Panc1 (cell line): ENCODE results near the gene EPN2. TPM values are rescaled to one million over a fixed set of nuclear protein-coding genes. Genes with fewer than 3 reads are reported as not detected.

Source experiments
- ATAC-seq: fragments of 200-7000 bp; cut with Tn5 transposase; 2 replicates; pipeline ENCODE4 v1.9.1; 2020; ENCODE audit warnings: mild to moderate bottlenecking, moderate library complexity
- BruUV-seq: library from RNA; stranded (reverse); fragments of 400-500 nt; replicated peaks from 2 replicates; lab custom pipeline; 2021; lab: Mats Ljungman, UMichigan
- CTCF ChIA-PET: fragments of 300-600 bp; sonication (Branson Sonifier 250); formaldehyde crosslinking; loops from one replicate; lab custom pipeline; 2022; ENCODE audit warnings: antibody characterized with exemption; lab: Charles Lee
- POLR2A ChIA-PET: fragments of 300-600 bp; sonication (Branson Sonifier 250); formaldehyde crosslinking; loops from one replicate; lab custom pipeline; 2022; ENCODE audit warnings: antibody characterized with exemption; lab: Charles Lee
- DNase-seq: peaks from one replicate; pipeline ENCODE4 v3.0.0-alpha.2; 2010; ENCODE audit warnings: low read depth, low spot score
- H3K27ac ChIP-seq: 2 replicates; pipeline ENCODE4 v1.5.1; 2011; ENCODE audit warnings: mild to moderate bottlenecking, low read length, inconsistent platforms
- H3K27me3 ChIP-seq: fragments of 200-500 bp; sonication (Bioruptor generic); 2 replicates; pipeline ENCODE4 v1.6.0; 2014; ENCODE audit warnings: low read length, inconsistent platforms; ENCODE audit not compliant: control insufficient read depth, insufficient read depth
- H3K36me3 ChIP-seq: fragments of 200-500 bp; sonication (Bioruptor generic); 2 replicates; pipeline ENCODE4 v1.5.1; 2014; ENCODE audit warnings: inconsistent platforms, mild to moderate bottlenecking, low read length, moderate library complexity; ENCODE audit not compliant: control insufficient read depth, insufficient read depth
- H3K4me1 ChIP-seq: 2 replicates; pipeline ENCODE4 v1.5.1; 2011; ENCODE audit warnings: inconsistent platforms, mild to moderate bottlenecking, low read length, moderate library complexity; ENCODE audit not compliant: control insufficient read depth, insufficient read depth
- H3K4me3 ChIP-seq, 2 experiments: 2 replicates each; pipeline ENCODE4 v1.5.1; 2011 to 2012; ENCODE audit warnings: low read depth in 2 of 2, low read length in 2 of 2, mild to moderate bottlenecking in 2 of 2, inconsistent platforms in 1 of 2, moderate library complexity in 1 of 2
- H3K9me3 ChIP-seq: fragments of 200-500 bp; sonication (Bioruptor generic); 2 replicates; pipeline ENCODE4 v1.5.1; 2014; ENCODE audit warnings: low read depth, mild to moderate bottlenecking, inconsistent platforms, low read length, moderate library complexity; ENCODE audit not compliant: control insufficient read depth, insufficient read depth
- POLR2AphosphoS5 ChIP-seq: IDR thresholded peaks from 2 replicates; pipeline ENCODE4 v1.6.1; 2012; ENCODE audit warnings: mild to moderate bottlenecking, low read depth, low read length, moderate library complexity
- SIN3A ChIP-seq: IDR thresholded peaks from 2 replicates; pipeline ENCODE4 v1.6.1; 2012; ENCODE audit warnings: low read depth, mild to moderate bottlenecking, low read length, moderate library complexity, borderline replicate concordance; ENCODE audit not compliant: insufficient read depth
- TCF7L2 ChIP-seq: IDR thresholded peaks from 2 replicates; pipeline ENCODE4 v1.6.1; 2011; ENCODE audit warnings: mild to moderate bottlenecking, low read depth, low read length, inconsistent platforms
- in situ Hi-C: cut with HindIII; loops from 2 replicates; pipeline ENCODE4 v1.10.0; 2016; ENCODE audit warnings: low sequenced_read_pairs, low pct_unique_long_range_greater_than_20kb
- intact Hi-C: fragments of 100-400 bp; cut with micrococcal nuclease; formaldehyde crosslinking; loops from one replicate; pipeline ENCODE4 v1.10.0; 2022; ENCODE audit not compliant: unreplicated experiment
- total RNA-seq: library from RNA; stranded (reverse); gene quantifications from one replicate; pipeline ENCODE4 v1.2.1, GENCODE V29; 2021; ENCODE audit not compliant: unreplicated experiment
- TF ChIP-seq, protein P1 (sequence below), 2 experiments: IDR thresholded peaks; 2 replicates each; pipeline ENCODE4 v1.6.1; 2011 to 2012; ENCODE audit warnings: low read depth in 2 of 2, control low read depth in 1 of 2, low read length in 1 of 2, mild to moderate bottlenecking in 1 of 2, moderate library complexity in 1 of 2; ENCODE audit not compliant: insufficient read depth in 1 of 2
- TF ChIP-seq, protein P2 (sequence below): fragments of 450-650 bp; IDR thresholded peaks from 2 replicates; pipeline ENCODE4 v1.5.1; 2017; ENCODE audit warnings: mild to moderate bottlenecking

The EPN2 gene
- total RNA-seq, 1 experiment from 2014 or later = 35.0 TPM

DNA sequence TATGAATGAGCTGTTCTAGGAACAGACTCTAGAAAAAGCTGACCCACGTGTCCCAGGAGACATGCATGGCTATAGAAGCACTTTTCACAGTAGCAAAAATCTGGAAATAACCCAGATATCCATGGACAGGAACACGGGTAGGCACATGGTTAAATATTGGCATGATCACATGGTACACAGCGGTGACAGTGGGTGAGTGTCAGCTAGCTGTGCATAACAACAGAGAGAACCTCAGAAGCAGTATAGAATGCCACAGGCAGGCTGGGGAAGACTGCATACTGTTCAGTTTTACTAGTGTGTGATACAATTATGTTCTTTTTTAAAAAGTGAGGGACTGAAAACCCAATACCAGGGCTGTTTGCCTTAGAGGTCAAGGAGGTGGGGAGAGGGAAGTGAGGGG is 31.4 kb downstream of the EPN2 start:
- no TSS peak for BruUV-seq
- in situ Hi-C loops (no loop called here), intact Hi-C loops (no loop called here)
- Histone ChIP-seq H3K27me3 (no peaks in the 10 kb centered on the region), H3K4me3 (no peak overlapping the region), H3K36me3 (no peaks in the 10 kb centered on the region), H3K27ac (no peak overlapping the region), H3K4me1 (no peaks in the 10 kb centered on the region; the same call in 1 of the 2 replicates), H3K9me3 (no peaks in the 10 kb centered on the region)
- ChIA-PET CTCF (no interaction called here), POLR2A (no interaction called here)
- TF ChIP-seq, protein P1, sequence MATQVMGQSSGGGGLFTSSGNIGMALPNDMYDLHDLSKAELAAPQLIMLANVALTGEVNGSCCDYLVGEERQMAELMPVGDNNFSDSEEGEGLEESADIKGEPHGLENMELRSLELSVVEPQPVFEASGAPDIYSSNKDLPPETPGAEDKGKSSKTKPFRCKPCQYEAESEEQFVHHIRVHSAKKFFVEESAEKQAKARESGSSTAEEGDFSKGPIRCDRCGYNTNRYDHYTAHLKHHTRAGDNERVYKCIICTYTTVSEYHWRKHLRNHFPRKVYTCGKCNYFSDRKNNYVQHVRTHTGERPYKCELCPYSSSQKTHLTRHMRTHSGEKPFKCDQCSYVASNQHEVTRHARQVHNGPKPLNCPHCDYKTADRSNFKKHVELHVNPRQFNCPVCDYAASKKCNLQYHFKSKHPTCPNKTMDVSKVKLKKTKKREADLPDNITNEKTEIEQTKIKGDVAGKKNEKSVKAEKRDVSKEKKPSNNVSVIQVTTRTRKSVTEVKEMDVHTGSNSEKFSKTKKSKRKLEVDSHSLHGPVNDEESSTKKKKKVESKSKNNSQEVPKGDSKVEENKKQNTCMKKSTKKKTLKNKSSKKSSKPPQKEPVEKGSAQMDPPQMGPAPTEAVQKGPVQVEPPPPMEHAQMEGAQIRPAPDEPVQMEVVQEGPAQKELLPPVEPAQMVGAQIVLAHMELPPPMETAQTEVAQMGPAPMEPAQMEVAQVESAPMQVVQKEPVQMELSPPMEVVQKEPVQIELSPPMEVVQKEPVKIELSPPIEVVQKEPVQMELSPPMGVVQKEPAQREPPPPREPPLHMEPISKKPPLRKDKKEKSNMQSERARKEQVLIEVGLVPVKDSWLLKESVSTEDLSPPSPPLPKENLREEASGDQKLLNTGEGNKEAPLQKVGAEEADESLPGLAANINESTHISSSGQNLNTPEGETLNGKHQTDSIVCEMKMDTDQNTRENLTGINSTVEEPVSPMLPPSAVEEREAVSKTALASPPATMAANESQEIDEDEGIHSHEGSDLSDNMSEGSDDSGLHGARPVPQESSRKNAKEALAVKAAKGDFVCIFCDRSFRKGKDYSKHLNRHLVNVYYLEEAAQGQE (IDR thresholded peaks at IDR 0.05; ENCODE audit: insufficient read depth in 1 of 2, low read depth in 2 of 2, low read length in 1 of 2) = no peak
- TF ChIP-seq SIN3A (no peak), TCF7L2 (no peak), POLR2AphosphoS5 (no peak)
- no peak for ATAC-seq
- DNase-seq = no peak

DNA sequence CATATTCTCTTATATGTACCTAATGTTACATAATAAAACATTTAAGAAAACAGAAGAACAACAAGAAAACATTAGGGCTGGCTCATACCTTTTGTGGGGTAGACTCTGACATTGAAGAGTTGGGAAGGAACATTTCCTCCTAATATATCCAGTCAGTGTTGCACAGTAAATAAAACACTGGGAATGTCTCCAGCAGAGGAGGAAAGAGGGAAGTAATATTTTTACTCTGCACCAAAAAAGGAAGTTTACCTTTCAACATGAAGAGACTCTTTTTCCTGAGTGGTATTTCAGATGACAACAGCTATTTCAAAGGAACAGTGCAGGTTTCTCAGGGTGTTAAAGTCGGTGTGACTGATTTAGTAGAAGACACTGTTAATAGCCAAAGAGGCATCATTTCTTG is 31.9 kb downstream of the EPN2 start:
- POLR2A ChIA-PET = no interaction called here
- ATAC-seq (no peak), DNase-seq (no peak)
- no peaks in the 10 kb centered on the region for H3K27me3 ChIP-seq
- no peaks in the 10 kb centered on the region; the same call in 1 of the 2 replicates for H3K4me1 ChIP-seq
- CTCF ChIA-PET = no interaction called here
- BruUV-seq = no TSS peak
- no peak for TF ChIP-seq POLR2AphosphoS5
- no peak for TF ChIP-seq TCF7L2
- no peak for TF ChIP-seq SIN3A
- TF ChIP-seq, protein P2, sequence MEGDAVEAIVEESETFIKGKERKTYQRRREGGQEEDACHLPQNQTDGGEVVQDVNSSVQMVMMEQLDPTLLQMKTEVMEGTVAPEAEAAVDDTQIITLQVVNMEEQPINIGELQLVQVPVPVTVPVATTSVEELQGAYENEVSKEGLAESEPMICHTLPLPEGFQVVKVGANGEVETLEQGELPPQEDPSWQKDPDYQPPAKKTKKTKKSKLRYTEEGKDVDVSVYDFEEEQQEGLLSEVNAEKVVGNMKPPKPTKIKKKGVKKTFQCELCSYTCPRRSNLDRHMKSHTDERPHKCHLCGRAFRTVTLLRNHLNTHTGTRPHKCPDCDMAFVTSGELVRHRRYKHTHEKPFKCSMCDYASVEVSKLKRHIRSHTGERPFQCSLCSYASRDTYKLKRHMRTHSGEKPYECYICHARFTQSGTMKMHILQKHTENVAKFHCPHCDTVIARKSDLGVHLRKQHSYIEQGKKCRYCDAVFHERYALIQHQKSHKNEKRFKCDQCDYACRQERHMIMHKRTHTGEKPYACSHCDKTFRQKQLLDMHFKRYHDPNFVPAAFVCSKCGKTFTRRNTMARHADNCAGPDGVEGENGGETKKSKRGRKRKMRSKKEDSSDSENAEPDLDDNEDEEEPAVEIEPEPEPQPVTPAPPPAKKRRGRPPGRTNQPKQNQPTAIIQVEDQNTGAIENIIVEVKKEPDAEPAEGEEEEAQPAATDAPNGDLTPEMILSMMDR = no peak
- TF ChIP-seq, protein P1 (IDR thresholded peaks at IDR 0.05; ENCODE audit: insufficient read depth in 1 of 2, low read depth in 2 of 2, low read length in 1 of 2) = no peak
- no peaks in the 10 kb centered on the region for H3K36me3 ChIP-seq
- intact Hi-C loops (no loop called here), in situ Hi-C loops (no loop called here)
- no peaks in the 10 kb centered on the region for H3K9me3 ChIP-seq
- H3K4me3 ChIP-seq = no peak overlapping the region
- H3K27ac ChIP-seq = no peak overlapping the region
